ENCODE measurements around the gene HLA-DMA. TPM values are rescaled to one million over a fixed set of nuclear protein-coding genes. Genes with fewer than 3 reads are reported as not detected.

HLA-DMA gene
- total and polyA plus RNA-seq, 2 of the 13 experiments (the other 11 are each of a cell fraction or from before 2014, with no cell fraction given): 0.70 to 0.71 TPM

GRCh38 chr6:32969685-32970412 is 17.0 kb upstream of the HLA-DMA start (continued):
- TF ChIP-seq POLR2G (IDR thresholded peaks at IDR 0.05; ENCODE audit: low read depth, low read length) (peak; percentile 75), ZNF619 (CRISPR knock-in tag; IDR thresholded peaks at IDR 0.05) (no peak), PRPF4 (IDR thresholded peaks at IDR 0.05; ENCODE audit: low read depth, low read length, poor library complexity, severe bottlenecking) (peak; percentile 92), REPIN1 (CRISPR knock-in tag; IDR thresholded peaks at IDR 0.05; ENCODE audit: borderline replicate concordance, low read depth) (peak; percentile 15; the same call in 1 of the 2 replicates), ZNF543 (CRISPR knock-in tag; IDR thresholded peaks at IDR 0.05) (0 out of 2 replicates have a peak, but pooled peaks have one; percentile 46), ATF4 (CRISPR knock-in tag; IDR thresholded peaks at IDR 0.05) (no peak), FOXP4 (CRISPR knock-in tag; IDR thresholded peaks at IDR 0.05) (peak; percentile 11; the same call in 1 of the 2 replicates), ZNF275 (CRISPR knock-in tag; IDR thresholded peaks at IDR 0.05; ENCODE audit: borderline replicate concordance) (no peak), ZBTB49 (CRISPR knock-in tag; IDR thresholded peaks at IDR 0.05; ENCODE audit: borderline replicate concordance) (peak; percentile 34; the same call in 1 of the 2 replicates), KLF13 (CRISPR knock-in tag; IDR thresholded peaks at IDR 0.05) (no peak), PHF20 (CRISPR knock-in tag; IDR thresholded peaks at IDR 0.05) (peak; percentile 42; the same call in 1 of the 2 replicates), AHDC1 (CRISPR knock-in tag; IDR thresholded peaks at IDR 0.05; ENCODE audit: borderline replicate concordance) (0 out of 2 replicates have a peak, but pooled peaks have one; percentile 33), ATF3 (CRISPR knock-in tag; IDR thresholded peaks at IDR 0.05) (peak; percentile 31; the same call in 1 of the 2 replicates)
